ENCODE results near the gene DDO.
"Not testable (repeated sequence)": the region's sequence is repeated elsewhere in the genome, so short reads cannot be mapped to it uniquely, and the experiment has no call there.

DDO gene

GRCh38 chr6:110415086-110415916 lies at the start of gene DDO:
TSS of gene DDO (minus strand) at chr6:110415575. CDS start at chr6:110413462, 2,113 bp downstream.
- DNase-seq = peak; percentile 59 to 93 (median 79)
- intact Hi-C loops (cut with DNase I) = no loop called here

GRCh38 chr6:110462884-110463481 lies 47.6 kb upstream of the DDO start:
- intact Hi-C loops (cut with DNase I) = no loop called here

GRCh38 chr6:110461376-110461775 lies 46.0 kb upstream of the DDO start:
- no peak for DNase-seq
- intact Hi-C loops (cut with DNase I) = no loop called here

More at GRCh38 chr6:110462884-110463481, 47.6 kb upstream of the DDO start:
- DNase-seq = no peak

GRCh38 chr6:110459137-110459536 lies 43.8 kb upstream of the DDO start:
- intact Hi-C loops (cut with DNase I) = no loop called here
- DNase-seq = no peak

GRCh38 chr6:110458476-110458875 lies 43.1 kb upstream of the DDO start:
- no peak for DNase-seq
- intact Hi-C loops (cut with DNase I) = no loop called here

GRCh38 chr6:110457567-110458175 lies 42.3 kb upstream of the DDO start:
- intact Hi-C loops (cut with DNase I) = not testable (repeated sequence)
- peak in 34 of 42 donors; percentile 8 to 73 (median 36) for DNase-seq

- intact Hi-C loops (cut with DNase I) = no loop called here
- no peak for DNase-seq
These were observed 41.3 kb upstream of the DDO start for GRCh38 chr6:110456694-110457093.

GRCh38 chr6:110449541-110449895 lies 34.1 kb upstream of the DDO start:
- no peak for DNase-seq
- intact Hi-C loops (cut with DNase I) = no loop called here

- no peak for DNase-seq
These were observed 33.6 kb upstream of the DDO start for GRCh38 chr6:110448846-110449540.

GRCh38 chr6:110447761-110448160 lies 32.4 kb upstream of the DDO start:
- intact Hi-C loops (cut with DNase I) = no loop called here
- DNase-seq = no peak

More at GRCh38 chr6:110448846-110449540, 33.6 kb upstream of the DDO start:
- intact Hi-C loops (cut with DNase I) = no loop called here

- DNase-seq = no peak
- intact Hi-C loops (cut with DNase I) = no loop called here
These were observed 31.0 kb upstream of the DDO start for GRCh38 chr6:110446405-110446804.

GRCh38 chr6:110440026-110440425 lies 24.7 kb upstream of the DDO start:
- intact Hi-C loops (cut with DNase I) = no loop called here
- DNase-seq = no peak

- intact Hi-C loops (cut with DNase I) = no loop called here
- no peak for DNase-seq
These were observed 24.0 kb upstream of the DDO start for GRCh38 chr6:110439356-110439755.

GRCh38 chr6:110434961-110435602 lies 19.7 kb upstream of the DDO start:
- DNase-seq = no peak
- intact Hi-C loops (cut with DNase I) = no loop called here

GRCh38 chr6:110432285-110432900 lies 17.0 kb upstream of the DDO start:
- intact Hi-C loops (cut with DNase I) = no loop called here
- no peak for DNase-seq

GRCh38 chr6:110430741-110431140 lies 15.4 kb upstream of the DDO start:
- intact Hi-C loops (cut with DNase I) = no loop called here
- no peak for DNase-seq

- intact Hi-C loops (cut with DNase I) = no loop called here
- DNase-seq = no peak
These were observed 14.9 kb upstream of the DDO start for GRCh38 chr6:110430236-110430635.

GRCh38 chr6:110428153-110428552 lies 12.8 kb upstream of the DDO start:
- no peak for DNase-seq
- intact Hi-C loops (cut with DNase I) = no loop called here

- no peak for DNase-seq
- intact Hi-C loops (cut with DNase I) = no loop called here
These were observed 10.4 kb upstream of the DDO start for GRCh38 chr6:110425816-110426215.
